ENCODE results near the gene KCTD10.
"Not testable (repeated sequence)": the region's sequence is repeated elsewhere in the genome, so short reads cannot be mapped to it uniquely, and the experiment has no call there.

KCTD10 gene

GRCh38 chr12:109444259-109444658 is 32.8 kb downstream of the KCTD10 start:
- DNase-seq (ENCODE audit: insufficient read length, low spot score), result no peak
- FAIRE-seq, result no peak
- TF ChIP-seq CTCF (IDR thresholded peaks at IDR 0.05; ENCODE audit: insufficient read depth, missing control alignments), result no peak

GRCh38 chr12:109443794-109444193 is 33.3 kb downstream of the KCTD10 start:
- no peak for FAIRE-seq
- no peak for TF ChIP-seq CTCF (IDR thresholded peaks at IDR 0.05; ENCODE audit: insufficient read depth, missing control alignments)
- DNase-seq (ENCODE audit: insufficient read length, low spot score), result no peak

- FAIRE-seq, result no peak
- DNase-seq (ENCODE audit: insufficient read length, low spot score), result no peak
- no peak for TF ChIP-seq CTCF (IDR thresholded peaks at IDR 0.05; ENCODE audit: insufficient read depth, missing control alignments)
Measured at GRCh38 chr12:109440851-109441490, 36.1 kb downstream of the KCTD10 start.

- not testable (repeated sequence) for DNase-seq (ENCODE audit: insufficient read length, low spot score); FAIRE-seq
Measured at GRCh38 chr12:109439951-109440350, 37.1 kb downstream of the KCTD10 start.

- DNase-seq (ENCODE audit: insufficient read length, low spot score) (no peak), FAIRE-seq (no peak)
- no peak for TF ChIP-seq CTCF (IDR thresholded peaks at IDR 0.05; ENCODE audit: insufficient read depth, missing control alignments)
Measured at GRCh38 chr12:109439181-109439580, 37.9 kb downstream of the KCTD10 start.

GRCh38 chr12:109436188-109436560 is 40.9 kb downstream of the KCTD10 start:
- DNase-seq (ENCODE audit: insufficient read length, low spot score) (no peak), FAIRE-seq (no peak)
- no peak for TF ChIP-seq CTCF (IDR thresholded peaks at IDR 0.05; ENCODE audit: insufficient read depth, missing control alignments)

- no peak for FAIRE-seq
- no peak for DNase-seq (ENCODE audit: insufficient read length, low spot score)
Measured at GRCh38 chr12:109435428-109436187, 41.5 kb downstream of the KCTD10 start.

More at GRCh38 chr12:109435428-109436187, 41.5 kb downstream of the KCTD10 start:
- no peak for TF ChIP-seq CTCF (IDR thresholded peaks at IDR 0.05; ENCODE audit: insufficient read depth, missing control alignments)

Data from D721Med (cell line).